K562 (cell line): Measurements from ENCODE around the gene SEC31A. TPM values are rescaled to one million over a fixed set of nuclear protein-coding genes. Genes with fewer than 3 reads are reported as not detected.

ENCODE experiments used
- ASH1L ChIP-seq: fragments of 450-650 bp; IDR thresholded peaks from 2 replicates; pipeline ENCODE4 v1.6.1; 2018; ENCODE audit warnings: borderline replicate concordance, mild to moderate bottlenecking, low read depth; ENCODE audit not compliant: partially characterized antibody
- ERF ChIP-seq: fragments of 450-650 bp; formaldehyde crosslinking; IDR thresholded peaks from 2 replicates; pipeline ENCODE4 v1.4.0; 2020; ENCODE audit warnings: mild to moderate bottlenecking, mixed read lengths
- ILF3 ChIP-seq: fragments of 450-650 bp; IDR thresholded peaks from 2 replicates; pipeline ENCODE4 v1.6.1; 2018; ENCODE audit warnings: antibody characterized with exemption, mild to moderate bottlenecking, moderate library complexity, borderline replicate concordance
- KHSRP ChIP-seq: fragments of 450-650 bp; IDR thresholded peaks from 2 replicates; pipeline ENCODE4 v1.6.1; 2017
- KLF16 ChIP-seq: IDR thresholded peaks from 2 replicates; pipeline ENCODE4 v1.6.1; 2016; ENCODE audit warnings: antibody characterized with exemption
- NR1H2 ChIP-seq: sonication (generic); formaldehyde crosslinking; IDR thresholded peaks from 2 replicates; pipeline ENCODE4 v1.4.0; 2020; ENCODE audit warnings: mild to moderate bottlenecking, missing genetic modification reagents
- RCOR1 ChIP-seq, 2 experiments: IDR thresholded peaks; 2 replicates each; pipeline ENCODE4 v1.6.1; 2012; ENCODE audit warnings: low read depth in 2 of 2, low read length in 2 of 2, borderline replicate concordance in 1 of 2, improper control_type of control experiment in 1 of 2
- RUNX1 ChIP-seq: sonication (generic); IDR thresholded peaks from 2 replicates; pipeline ENCODE4 v1.6.1; 2016; ENCODE audit warnings: antibody characterized with exemption, low read depth
- SIRT6 ChIP-seq: IDR thresholded peaks from one replicate; pipeline ENCODE4 v1.6.1; 2012; ENCODE audit warnings: low read depth, mild to moderate bottlenecking, control low read depth, inconsistent platforms, low read length, moderate library complexity
- SMAD1 ChIP-seq: fragments of 150-350 bp; IDR thresholded peaks from 2 replicates; pipeline ENCODE4 v1.6.1; 2014; ENCODE audit warnings: low read length, low read depth; ENCODE audit not compliant: partially characterized antibody
- SUPT5H ChIP-seq: fragments of 450-650 bp; IDR thresholded peaks from 2 replicates; pipeline ENCODE4 v1.6.1; 2016
- TOE1 ChIP-seq, 2 experiments: fragments of 450-650 bp in 1 of 2; sonication (generic) in 1 of 2; formaldehyde crosslinking in 1 of 2; IDR thresholded peaks; 2 replicates each; pipeline versions ENCODE4 v1.7.1 to v1.8.0; 2016 to 2022; ENCODE audit warnings: borderline replicate concordance in 2 of 2, mild to moderate bottlenecking in 2 of 2, antibody characterized with exemption in 1 of 2, inconsistent platforms in 1 of 2, low read depth in 1 of 2, missing genetic modification reagents in 1 of 2, moderate library complexity in 1 of 2
- TRIM28 ChIP-seq: fragments of 450-650 bp; IDR thresholded peaks from 2 replicates; pipeline ENCODE4 v1.6.1; 2017
- ZBTB1 ChIP-seq: sonication (generic); formaldehyde crosslinking; IDR thresholded peaks from 2 replicates; pipeline ENCODE4 v1.8.1; 2023; ENCODE audit warnings: missing genetic modification reagents, low read depth, mild to moderate bottlenecking, borderline replicate concordance
- ZNF445 ChIP-seq: fragments of 250-450 bp; sonication (Bioruptor Pico); IDR thresholded peaks from 2 replicates; pipeline ENCODE4 v1.4.0; 2020; ENCODE audit warnings: low read depth, mild to moderate bottlenecking, moderate library complexity
- polyA plus RNA-seq, 8 experiments: library from polyadenylated mRNA; depleted of rRNA in 4 of 8; stranded (reverse) in 5 of 8; unstranded in 3 of 8; fragments of >200 nt; fragmentation: Nextera tagmentation in 2 of 8; fragmentation: Illumina TruSeq in 1 of 8; extraction: Ambion mirVana in 2 of 8; extraction: Trizol in 1 of 8; gene quantifications; 2 replicates each; pipeline versions ENCODE4 v1.2.1 to v1.2.3, GENCODE V29; 2011 to 2014; ENCODE audit warnings: inconsistent platforms in 1 of 8, missing spikeins in 1 of 8
- total RNA-seq, 7 experiments: library from RNA; depleted of rRNA in 6 of 7; stranded (reverse); fragments of >200 nt in 6 of 7; fragmentation: Illumina TruSeq in 2 of 7; extraction: Trizol in 2 of 7; gene quantifications; 2 replicates each; pipeline versions ENCODE4 v1.2.1 to v1.2.3, GENCODE V29; 2011 to 2021; ENCODE audit warnings: low replicate concordance in 1 of 7
- TF ChIP-seq, protein P1 (sequence below): sonication (generic); formaldehyde crosslinking; IDR thresholded peaks from 2 replicates; pipeline ENCODE4 v1.8.1; 2023; ENCODE audit warnings: mild to moderate bottlenecking, missing genetic modification reagents, moderate library complexity
- TF ChIP-seq, protein P2 (sequence below): sonication (generic); formaldehyde crosslinking; IDR thresholded peaks from 2 replicates; pipeline ENCODE4 v1.8.0; 2022; ENCODE audit warnings: mild to moderate bottlenecking, missing genetic modification reagents
- TF ChIP-seq, protein P3 (sequence below): fragments of 150-350 bp; IDR thresholded peaks from 2 replicates; pipeline ENCODE4 v1.6.1; 2014; ENCODE audit warnings: low read depth, mild to moderate bottlenecking, low read length, borderline replicate concordance

Gene SEC31A
- total and polyA plus RNA-seq, 9 of the 15 experiments (the other 6 are each of a cell fraction or from before 2014, with no cell fraction given) = 78.9 to 241 (median 173) TPM

DNA sequence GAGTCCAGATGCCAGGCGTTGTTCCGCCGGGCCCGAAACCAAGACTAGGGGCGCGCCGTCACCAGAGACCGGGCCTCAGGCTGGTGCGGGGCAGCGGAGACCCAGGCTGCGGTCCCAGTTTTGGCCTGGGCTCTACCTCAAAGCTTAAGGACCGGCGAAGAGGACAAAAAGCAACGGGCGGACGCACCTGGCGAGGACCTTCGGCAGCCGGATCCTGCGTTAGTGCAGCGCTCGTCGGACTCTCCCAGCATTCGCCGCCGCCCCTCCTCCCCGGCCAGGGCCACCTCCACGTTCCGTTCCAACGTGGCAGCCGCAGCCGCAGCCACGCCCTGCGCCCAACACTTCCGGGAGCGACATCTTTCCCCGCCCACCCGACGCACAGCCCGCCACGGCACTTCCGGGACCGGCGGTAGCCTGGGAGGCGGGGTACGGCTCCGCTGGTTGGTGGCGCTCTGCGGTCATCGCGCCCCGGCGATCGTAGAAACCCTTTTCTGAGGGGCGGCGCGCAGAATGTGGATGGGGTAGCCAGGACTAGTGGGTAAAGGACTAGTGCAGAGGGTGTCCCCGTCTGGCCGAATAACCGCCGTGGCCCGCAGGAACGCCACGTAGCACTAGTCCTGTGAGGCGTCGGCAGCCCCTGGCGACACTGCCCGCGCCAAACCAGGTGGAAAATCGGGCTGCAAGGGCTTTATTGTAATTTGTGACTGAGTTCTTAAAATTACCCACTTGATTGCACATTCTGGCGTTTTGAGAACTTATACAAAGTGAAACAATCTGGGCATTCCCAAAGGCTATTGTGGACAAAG lies at the start of gene SEC31A (continued):
- peak; percentile 70; the same call in 1 of the 2 replicates for TF ChIP-seq TOE1 (IDR thresholded peaks at IDR 0.05; ENCODE audit: borderline replicate concordance)
- no peak; the same call in 1 of the 2 replicates for TF ChIP-seq TOE1 (CRISPR knock-in tag; IDR thresholded peaks at IDR 0.05; ENCODE audit: borderline replicate concordance, low read depth)
- TF ChIP-seq RCOR1 (IDR thresholded peaks at IDR 0.05; ENCODE audit: borderline replicate concordance in 1 of 2, low read depth in 2 of 2, low read length in 2 of 2) = peak in 1 of 2 experiments; percentile 13; a peak in 2 of 4 replicates
- TF ChIP-seq, protein P1, sequence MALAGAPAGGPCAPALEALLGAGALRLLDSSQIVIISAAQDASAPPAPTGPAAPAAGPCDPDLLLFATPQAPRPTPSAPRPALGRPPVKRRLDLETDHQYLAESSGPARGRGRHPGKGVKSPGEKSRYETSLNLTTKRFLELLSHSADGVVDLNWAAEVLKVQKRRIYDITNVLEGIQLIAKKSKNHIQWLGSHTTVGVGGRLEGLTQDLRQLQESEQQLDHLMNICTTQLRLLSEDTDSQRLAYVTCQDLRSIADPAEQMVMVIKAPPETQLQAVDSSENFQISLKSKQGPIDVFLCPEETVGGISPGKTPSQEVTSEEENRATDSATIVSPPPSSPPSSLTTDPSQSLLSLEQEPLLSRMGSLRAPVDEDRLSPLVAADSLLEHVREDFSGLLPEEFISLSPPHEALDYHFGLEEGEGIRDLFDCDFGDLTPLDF (CRISPR knock-in tag) = no peak; the same call in 1 of the 2 replicates
- peak; percentile 87; the same call in 1 of the 2 replicates for TF ChIP-seq ZBTB1
- TF ChIP-seq, protein P2, sequence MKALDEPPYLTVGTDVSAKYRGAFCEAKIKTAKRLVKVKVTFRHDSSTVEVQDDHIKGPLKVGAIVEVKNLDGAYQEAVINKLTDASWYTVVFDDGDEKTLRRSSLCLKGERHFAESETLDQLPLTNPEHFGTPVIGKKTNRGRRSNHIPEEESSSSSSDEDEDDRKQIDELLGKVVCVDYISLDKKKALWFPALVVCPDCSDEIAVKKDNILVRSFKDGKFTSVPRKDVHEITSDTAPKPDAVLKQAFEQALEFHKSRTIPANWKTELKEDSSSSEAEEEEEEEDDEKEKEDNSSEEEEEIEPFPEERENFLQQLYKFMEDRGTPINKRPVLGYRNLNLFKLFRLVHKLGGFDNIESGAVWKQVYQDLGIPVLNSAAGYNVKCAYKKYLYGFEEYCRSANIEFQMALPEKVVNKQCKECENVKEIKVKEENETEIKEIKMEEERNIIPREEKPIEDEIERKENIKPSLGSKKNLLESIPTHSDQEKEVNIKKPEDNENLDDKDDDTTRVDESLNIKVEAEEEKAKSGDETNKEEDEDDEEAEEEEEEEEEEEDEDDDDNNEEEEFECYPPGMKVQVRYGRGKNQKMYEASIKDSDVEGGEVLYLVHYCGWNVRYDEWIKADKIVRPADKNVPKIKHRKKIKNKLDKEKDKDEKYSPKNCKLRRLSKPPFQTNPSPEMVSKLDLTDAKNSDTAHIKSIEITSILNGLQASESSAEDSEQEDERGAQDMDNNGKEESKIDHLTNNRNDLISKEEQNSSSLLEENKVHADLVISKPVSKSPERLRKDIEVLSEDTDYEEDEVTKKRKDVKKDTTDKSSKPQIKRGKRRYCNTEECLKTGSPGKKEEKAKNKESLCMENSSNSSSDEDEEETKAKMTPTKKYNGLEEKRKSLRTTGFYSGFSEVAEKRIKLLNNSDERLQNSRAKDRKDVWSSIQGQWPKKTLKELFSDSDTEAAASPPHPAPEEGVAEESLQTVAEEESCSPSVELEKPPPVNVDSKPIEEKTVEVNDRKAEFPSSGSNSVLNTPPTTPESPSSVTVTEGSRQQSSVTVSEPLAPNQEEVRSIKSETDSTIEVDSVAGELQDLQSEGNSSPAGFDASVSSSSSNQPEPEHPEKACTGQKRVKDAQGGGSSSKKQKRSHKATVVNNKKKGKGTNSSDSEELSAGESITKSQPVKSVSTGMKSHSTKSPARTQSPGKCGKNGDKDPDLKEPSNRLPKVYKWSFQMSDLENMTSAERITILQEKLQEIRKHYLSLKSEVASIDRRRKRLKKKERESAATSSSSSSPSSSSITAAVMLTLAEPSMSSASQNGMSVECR (CRISPR knock-in tag) = peak; percentile 57
- peak; percentile 27; the same call in 1 of the 2 replicates for TF ChIP-seq KHSRP
- no peak for TF ChIP-seq KLF16
- peak; percentile 33 for TF ChIP-seq ASH1L
- TF ChIP-seq ZNF445 = no peak
- no peak for TF ChIP-seq SIRT6
- TF ChIP-seq TRIM28 = no peak; the same call in 1 of the 2 replicates
- TF ChIP-seq SMAD1 = peak; percentile 92
- peak; percentile 91 for TF ChIP-seq SUPT5H
- no peak for TF ChIP-seq NR1H2
- TF ChIP-seq RUNX1 = no peak
- no peak for TF ChIP-seq ERF (CRISPR knock-in tag)
- TF ChIP-seq ILF3 = peak; percentile 79; the same call in 1 of the 2 replicates
- TF ChIP-seq, protein P3, sequence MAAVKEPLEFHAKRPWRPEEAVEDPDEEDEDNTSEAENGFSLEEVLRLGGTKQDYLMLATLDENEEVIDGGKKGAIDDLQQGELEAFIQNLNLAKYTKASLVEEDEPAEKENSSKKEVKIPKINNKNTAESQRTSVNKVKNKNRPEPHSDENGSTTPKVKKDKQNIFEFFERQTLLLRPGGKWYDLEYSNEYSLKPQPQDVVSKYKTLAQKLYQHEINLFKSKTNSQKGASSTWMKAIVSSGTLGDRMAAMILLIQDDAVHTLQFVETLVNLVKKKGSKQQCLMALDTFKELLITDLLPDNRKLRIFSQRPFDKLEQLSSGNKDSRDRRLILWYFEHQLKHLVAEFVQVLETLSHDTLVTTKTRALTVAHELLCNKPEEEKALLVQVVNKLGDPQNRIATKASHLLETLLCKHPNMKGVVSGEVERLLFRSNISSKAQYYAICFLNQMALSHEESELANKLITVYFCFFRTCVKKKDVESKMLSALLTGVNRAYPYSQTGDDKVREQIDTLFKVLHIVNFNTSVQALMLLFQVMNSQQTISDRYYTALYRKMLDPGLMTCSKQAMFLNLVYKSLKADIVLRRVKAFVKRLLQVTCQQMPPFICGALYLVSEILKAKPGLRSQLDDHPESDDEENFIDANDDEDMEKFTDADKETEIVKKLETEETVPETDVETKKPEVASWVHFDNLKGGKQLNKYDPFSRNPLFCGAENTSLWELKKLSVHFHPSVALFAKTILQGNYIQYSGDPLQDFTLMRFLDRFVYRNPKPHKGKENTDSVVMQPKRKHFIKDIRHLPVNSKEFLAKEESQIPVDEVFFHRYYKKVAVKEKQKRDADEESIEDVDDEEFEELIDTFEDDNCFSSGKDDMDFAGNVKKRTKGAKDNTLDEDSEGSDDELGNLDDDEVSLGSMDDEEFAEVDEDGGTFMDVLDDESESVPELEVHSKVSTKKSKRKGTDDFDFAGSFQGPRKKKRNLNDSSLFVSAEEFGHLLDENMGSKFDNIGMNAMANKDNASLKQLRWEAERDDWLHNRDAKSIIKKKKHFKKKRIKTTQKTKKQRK = no peak
